Right lobe of liver (tissue), 4 donors: ENCODE data around the gene NPR1.

Experiments
- POLR2A ChIP-seq: fragments of 450-650 bp; IDR thresholded peaks from one replicate; pipeline ENCODE4 v1.6.1; 2017; ENCODE audit warnings: antibody characterized with exemption, mild to moderate bottlenecking
- TF ChIP-seq, protein P1 (sequence below), 4 donors: fragments of 200-600 bp in 3 of 4; fragments of 450-650 bp in 1 of 4; IDR thresholded peaks; one replicate each; pipeline versions ENCODE4 v1.5.1 to v1.8.0; 2016 to 2022; ENCODE audit warnings: antibody characterized with exemption in 4 of 4, mild to moderate bottlenecking in 2 of 4
- donor health status: DM: no; HTN: no; CAD: no.
- donor health status: DM: no; HTN: no; CAD: no.
- donor health status: DM: no; HTN: yes; CAD: no.

DNA sequence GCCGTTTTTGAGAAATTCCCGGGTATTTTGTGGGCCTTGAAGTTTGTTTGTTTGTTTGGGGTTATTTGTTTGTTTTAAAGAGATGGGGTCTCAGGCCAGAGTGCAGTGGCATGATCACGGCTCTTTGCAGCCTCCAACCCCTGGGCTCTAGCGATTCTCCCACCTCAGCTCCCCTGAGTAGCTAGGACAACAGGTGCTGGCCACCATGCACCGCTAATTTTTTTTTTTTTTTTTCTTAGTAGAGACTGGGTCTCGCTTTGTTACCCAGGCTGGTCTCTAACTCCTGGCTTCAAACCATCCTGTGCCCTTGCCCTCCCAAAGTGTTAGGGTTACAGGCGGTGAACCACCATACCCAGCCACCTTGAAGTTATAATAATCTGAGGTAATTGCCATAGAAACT, 42.6 kb upstream of the NPR1 start:
- TF ChIP-seq, protein P1, sequence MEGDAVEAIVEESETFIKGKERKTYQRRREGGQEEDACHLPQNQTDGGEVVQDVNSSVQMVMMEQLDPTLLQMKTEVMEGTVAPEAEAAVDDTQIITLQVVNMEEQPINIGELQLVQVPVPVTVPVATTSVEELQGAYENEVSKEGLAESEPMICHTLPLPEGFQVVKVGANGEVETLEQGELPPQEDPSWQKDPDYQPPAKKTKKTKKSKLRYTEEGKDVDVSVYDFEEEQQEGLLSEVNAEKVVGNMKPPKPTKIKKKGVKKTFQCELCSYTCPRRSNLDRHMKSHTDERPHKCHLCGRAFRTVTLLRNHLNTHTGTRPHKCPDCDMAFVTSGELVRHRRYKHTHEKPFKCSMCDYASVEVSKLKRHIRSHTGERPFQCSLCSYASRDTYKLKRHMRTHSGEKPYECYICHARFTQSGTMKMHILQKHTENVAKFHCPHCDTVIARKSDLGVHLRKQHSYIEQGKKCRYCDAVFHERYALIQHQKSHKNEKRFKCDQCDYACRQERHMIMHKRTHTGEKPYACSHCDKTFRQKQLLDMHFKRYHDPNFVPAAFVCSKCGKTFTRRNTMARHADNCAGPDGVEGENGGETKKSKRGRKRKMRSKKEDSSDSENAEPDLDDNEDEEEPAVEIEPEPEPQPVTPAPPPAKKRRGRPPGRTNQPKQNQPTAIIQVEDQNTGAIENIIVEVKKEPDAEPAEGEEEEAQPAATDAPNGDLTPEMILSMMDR (IDR thresholded peaks at IDR 0.05): no peak
- TF ChIP-seq POLR2A: no peak
